Measurements from ENCODE around the gene ZNF302.

The ZNF302 gene

GRCh38 chr19:34649886-34650543 is 27.5 kb upstream of the ZNF302 start:
- TF ChIP-seq MAX (IDR thresholded peaks at IDR 0.05; ENCODE audit: low read depth, low read length), result no peak
- no peak for TF ChIP-seq CTCF (IDR thresholded peaks at IDR 0.05; ENCODE audit: low read depth, low read length)
- no peak for TF ChIP-seq MYC (IDR thresholded peaks at IDR 0.05; ENCODE audit: low read depth, low read length)
- TF ChIP-seq POLR2A (IDR thresholded peaks at IDR 0.05; ENCODE audit: extremely low read depth, insufficient read length), result no peak
- no peak overlapping the region for H3K4me3 ChIP-seq (ENCODE audit: low read depth, low read length)
- no peak for DNase-seq (ENCODE audit: low read depth)

DNA sequence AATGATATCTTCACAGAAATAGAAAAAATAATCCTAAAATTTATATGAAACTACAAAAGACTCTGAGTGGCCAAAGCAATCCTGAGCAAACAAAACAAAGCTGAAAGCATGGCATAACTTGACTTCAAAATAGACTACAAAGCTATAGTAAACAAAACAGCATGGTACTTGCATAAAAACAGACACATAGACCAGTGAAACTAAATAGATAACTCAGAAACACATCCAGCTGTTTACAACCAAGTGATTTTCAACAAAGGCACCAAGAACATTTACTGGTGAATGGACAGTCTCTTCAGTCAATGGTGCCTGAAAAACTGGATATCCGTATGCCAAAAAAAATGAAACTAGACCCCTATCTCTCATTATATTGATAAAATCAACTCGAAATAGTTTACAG is 25.7 kb upstream of the ZNF302 start:
- TF ChIP-seq MAX (IDR thresholded peaks at IDR 0.05; ENCODE audit: low read depth, low read length), result no peak
- no peak for TF ChIP-seq CTCF (IDR thresholded peaks at IDR 0.05; ENCODE audit: low read depth, low read length)
- TF ChIP-seq POLR2A (IDR thresholded peaks at IDR 0.05; ENCODE audit: extremely low read depth, insufficient read length), result no peak
- no peak for TF ChIP-seq MYC (IDR thresholded peaks at IDR 0.05; ENCODE audit: low read depth, low read length)
- no peak for DNase-seq (ENCODE audit: low read depth)
- H3K4me3 ChIP-seq (ENCODE audit: low read depth, low read length), result no peak overlapping the region

DNA sequence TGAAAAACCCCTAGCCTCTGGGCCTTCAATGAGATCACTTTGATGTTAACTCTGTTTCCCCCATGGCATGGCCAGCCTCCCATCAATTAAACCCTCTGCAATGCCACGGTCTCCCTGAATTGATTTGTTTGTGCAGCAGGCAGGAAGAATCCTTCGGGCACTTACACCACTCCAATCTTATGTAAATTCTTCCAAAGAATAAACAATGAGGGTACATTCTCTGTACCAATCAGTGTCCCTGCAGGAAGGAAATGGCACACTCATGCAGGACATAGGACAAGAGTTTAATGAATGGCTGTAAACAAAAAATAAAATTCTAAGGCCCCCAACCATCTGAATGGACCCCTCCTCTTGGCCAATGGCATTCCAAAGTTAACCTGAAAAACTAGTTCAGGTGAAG is 22.7 kb upstream of the ZNF302 start:
- no peak for DNase-seq (ENCODE audit: low read depth)
- H3K4me3 ChIP-seq (ENCODE audit: low read depth, low read length), result no peak overlapping the region
- no peak for TF ChIP-seq CTCF (IDR thresholded peaks at IDR 0.05; ENCODE audit: low read depth, low read length)
- TF ChIP-seq POLR2A (IDR thresholded peaks at IDR 0.05; ENCODE audit: extremely low read depth, insufficient read length), result no peak
- TF ChIP-seq MYC (IDR thresholded peaks at IDR 0.05; ENCODE audit: low read depth, low read length), result no peak
- TF ChIP-seq MAX (IDR thresholded peaks at IDR 0.05; ENCODE audit: low read depth, low read length), result no peak

DNA sequence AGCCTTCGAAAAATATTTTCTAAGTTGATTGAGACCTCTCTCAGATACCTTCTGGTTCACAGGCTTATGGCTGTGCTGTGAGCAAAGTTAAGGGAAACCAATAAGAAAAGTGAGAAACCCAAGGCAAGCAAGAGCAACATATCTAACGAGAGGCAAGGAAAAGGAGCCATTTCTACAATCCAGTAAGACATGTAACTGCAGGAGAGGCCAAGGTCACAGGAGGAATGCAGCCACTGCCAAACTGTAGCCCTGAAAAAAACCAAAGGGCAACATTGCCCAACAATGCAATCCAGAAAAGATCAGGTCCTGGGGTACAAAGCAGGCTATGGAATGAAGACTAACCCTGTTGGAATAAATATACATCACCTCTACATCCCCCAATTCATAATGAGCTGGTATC is 21.8 kb upstream of the ZNF302 start:
- no peak overlapping the region for H3K4me3 ChIP-seq (ENCODE audit: low read depth, low read length)
- DNase-seq (ENCODE audit: low read depth), result no peak
- TF ChIP-seq CTCF (IDR thresholded peaks at IDR 0.05; ENCODE audit: low read depth, low read length) (no peak), POLR2A (IDR thresholded peaks at IDR 0.05; ENCODE audit: extremely low read depth, insufficient read length) (no peak)

- H3K4me3 ChIP-seq (ENCODE audit: low read depth, low read length), result no peak overlapping the region
- TF ChIP-seq MAX (IDR thresholded peaks at IDR 0.05; ENCODE audit: low read depth, low read length), result no peak
- TF ChIP-seq MYC (IDR thresholded peaks at IDR 0.05; ENCODE audit: low read depth, low read length), result no peak
- TF ChIP-seq POLR2A (IDR thresholded peaks at IDR 0.05; ENCODE audit: extremely low read depth, insufficient read length), result no peak
- TF ChIP-seq CTCF (IDR thresholded peaks at IDR 0.05; ENCODE audit: low read depth, low read length), result no peak
- no peak for DNase-seq (ENCODE audit: low read depth)
Measured at GRCh38 chr19:34661357-34661756, 16.1 kb upstream of the ZNF302 start.

DNA sequence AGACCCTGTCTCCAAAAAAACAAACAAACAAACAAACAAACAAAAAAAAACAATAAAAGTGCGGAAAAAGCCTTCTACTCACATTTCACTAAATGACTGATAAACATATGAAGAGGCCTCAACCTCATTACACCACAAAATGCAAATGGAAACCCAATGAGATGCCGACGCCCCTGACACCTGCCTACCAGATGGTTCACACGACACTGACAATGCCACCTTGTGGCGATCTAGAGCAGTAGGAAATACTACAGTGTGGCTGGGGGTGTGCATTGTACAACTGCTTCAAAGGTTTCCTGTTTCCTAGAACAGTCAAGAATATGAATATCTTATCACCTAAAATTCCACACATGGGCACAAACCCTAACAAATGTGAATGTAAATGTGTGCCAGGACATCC is 14.6 kb upstream of the ZNF302 start:
- peak; percentile 61 for DNase-seq (ENCODE audit: low read depth)
- no peak for TF ChIP-seq MYC (IDR thresholded peaks at IDR 0.05; ENCODE audit: low read depth, low read length)
- TF ChIP-seq CTCF (IDR thresholded peaks at IDR 0.05; ENCODE audit: low read depth, low read length), result peak; percentile 43
- no peak for TF ChIP-seq POLR2A (IDR thresholded peaks at IDR 0.05; ENCODE audit: extremely low read depth, insufficient read length)
- peak; percentile 64 for TF ChIP-seq MAX (IDR thresholded peaks at IDR 0.05; ENCODE audit: low read depth, low read length)
- no peak overlapping the region for H3K4me3 ChIP-seq (ENCODE audit: low read depth, low read length)
